SK-N-SH treated with all-trans-retinoic acid at 6 μM for 48 hours (cell line): ENCODE results near the gene POLK.

ENCODE experiments used
- ARNTL ChIP-seq: fragments of 450-650 bp; formaldehyde crosslinking; IDR thresholded peaks from 2 replicates; pipeline ENCODE4 v1.5.0; 2020; ENCODE audit warnings: low read depth, mild to moderate bottlenecking, moderate library complexity, borderline replicate concordance
- BACH2 ChIP-seq: fragments of 250-450 bp; sonication (Bioruptor Pico); IDR thresholded peaks from 2 replicates; pipeline ENCODE4 v1.9.0; 2021; ENCODE audit warnings: mild to moderate bottlenecking, borderline replicate concordance
- ESRRG ChIP-seq: fragments of 250-450 bp; sonication (Bioruptor Pico); IDR thresholded peaks from 2 replicates; pipeline ENCODE4 v1.6.1; 2021; ENCODE audit warnings: mild to moderate bottlenecking
- GLIS3 ChIP-seq: fragments of 250-450 bp; sonication (Bioruptor Pico); IDR thresholded peaks from 2 replicates; pipeline ENCODE4 v1.5.0; 2020; ENCODE audit warnings: mild to moderate bottlenecking, moderate library complexity
- ISL1 ChIP-seq: fragments of 250-450 bp; sonication (Bioruptor Pico); IDR thresholded peaks from 2 replicates; pipeline ENCODE4 v2.1.2; 2022; ENCODE audit warnings: mild to moderate bottlenecking, moderate library complexity
- RARB ChIP-seq: fragments of 250-450 bp; sonication (Bioruptor Pico); IDR thresholded peaks from 2 replicates; pipeline ENCODE4 v1.8.0; 2021; ENCODE audit warnings: mild to moderate bottlenecking, moderate library complexity
- SNAI2 ChIP-seq: fragments of 250-450 bp; sonication (Bioruptor Pico); IDR thresholded peaks from 2 replicates; pipeline ENCODE4 v1.5.0; 2020; ENCODE audit warnings: mild to moderate bottlenecking, moderate library complexity
- TF ChIP-seq, protein P1 (sequence below): fragments of 250-450 bp; sonication (Bioruptor Pico); IDR thresholded peaks from 2 replicates; pipeline ENCODE4 v1.5.1; 2021; ENCODE audit warnings: mild to moderate bottlenecking, moderate library complexity
- TF ChIP-seq, protein P2 (sequence below): fragments of 250-450 bp; sonication (Bioruptor Pico); IDR thresholded peaks from 2 replicates; pipeline ENCODE4 v1.8.0; 2021; ENCODE audit warnings: low read depth, mild to moderate bottlenecking, moderate library complexity, borderline replicate concordance
- TF ChIP-seq, protein P3 (sequence below): fragments of 250-450 bp; sonication (Bioruptor Pico); IDR thresholded peaks from 2 replicates; pipeline ENCODE4 v1.8.0; 2020; ENCODE audit warnings: mild to moderate bottlenecking, moderate library complexity, borderline replicate concordance

DNA sequence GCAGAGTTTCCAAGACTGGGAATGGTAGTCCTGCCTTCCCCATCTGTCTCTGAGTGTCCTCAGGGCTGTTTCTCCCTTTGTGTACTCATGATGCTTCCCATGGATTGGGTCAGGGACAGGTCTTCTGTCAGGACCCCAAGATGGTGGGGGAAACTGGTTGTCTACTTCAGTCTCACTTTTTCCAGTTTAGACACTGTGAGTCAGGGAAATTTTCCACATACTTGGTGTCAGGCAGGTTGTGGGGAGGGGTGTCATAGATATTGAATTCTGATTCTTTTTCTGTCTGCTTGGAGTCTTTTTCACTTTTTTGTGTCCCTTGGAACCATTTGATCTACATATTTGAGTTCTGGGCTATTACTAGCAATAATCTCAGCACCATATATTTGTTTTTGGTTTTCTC is 10.3 kb downstream of the POLK start:
- TF ChIP-seq ISL1 (CRISPR knock-in tag) (no peak), GLIS3 (CRISPR knock-in tag) (no peak), ESRRG (CRISPR knock-in tag) (no peak), RARB (CRISPR knock-in tag) (no peak), BACH2 (CRISPR knock-in tag) (no peak), ARNTL (CRISPR knock-in tag) (no peak), SNAI2 (no peak)
- TF ChIP-seq, protein P1, sequence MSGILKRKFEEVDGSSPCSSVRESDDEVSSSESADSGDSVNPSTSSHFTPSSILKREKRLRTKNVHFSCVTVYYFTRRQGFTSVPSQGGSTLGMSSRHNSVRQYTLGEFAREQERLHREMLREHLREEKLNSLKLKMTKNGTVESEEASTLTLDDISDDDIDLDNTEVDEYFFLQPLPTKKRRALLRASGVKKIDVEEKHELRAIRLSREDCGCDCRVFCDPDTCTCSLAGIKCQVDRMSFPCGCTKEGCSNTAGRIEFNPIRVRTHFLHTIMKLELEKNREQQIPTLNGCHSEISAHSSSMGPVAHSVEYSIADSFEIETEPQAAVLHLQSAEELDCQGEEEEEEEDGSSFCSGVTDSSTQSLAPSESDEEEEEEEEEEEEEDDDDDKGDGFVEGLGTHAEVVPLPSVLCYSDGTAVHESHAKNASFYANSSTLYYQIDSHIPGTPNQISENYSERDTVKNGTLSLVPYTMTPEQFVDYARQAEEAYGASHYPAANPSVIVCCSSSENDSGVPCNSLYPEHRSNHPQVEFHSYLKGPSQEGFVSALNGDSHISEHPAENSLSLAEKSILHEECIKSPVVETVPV (CRISPR knock-in tag) = no peak
- TF ChIP-seq, protein P2, sequence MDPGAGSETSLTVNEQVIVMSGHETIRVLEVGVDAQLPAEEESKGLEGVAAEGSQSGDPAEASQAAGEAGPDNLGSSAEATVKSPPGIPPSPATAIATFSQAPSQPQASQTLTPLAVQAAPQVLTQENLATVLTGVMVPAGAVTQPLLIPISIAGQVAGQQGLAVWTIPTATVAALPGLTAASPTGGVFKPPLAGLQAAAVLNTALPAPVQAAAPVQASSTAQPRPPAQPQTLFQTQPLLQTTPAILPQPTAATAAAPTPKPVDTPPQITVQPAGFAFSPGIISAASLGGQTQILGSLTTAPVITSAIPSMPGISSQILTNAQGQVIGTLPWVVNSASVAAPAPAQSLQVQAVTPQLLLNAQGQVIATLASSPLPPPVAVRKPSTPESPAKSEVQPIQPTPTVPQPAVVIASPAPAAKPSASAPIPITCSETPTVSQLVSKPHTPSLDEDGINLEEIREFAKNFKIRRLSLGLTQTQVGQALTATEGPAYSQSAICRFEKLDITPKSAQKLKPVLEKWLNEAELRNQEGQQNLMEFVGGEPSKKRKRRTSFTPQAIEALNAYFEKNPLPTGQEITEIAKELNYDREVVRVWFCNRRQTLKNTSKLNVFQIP (CRISPR knock-in tag) = no peak
- TF ChIP-seq, protein P3, sequence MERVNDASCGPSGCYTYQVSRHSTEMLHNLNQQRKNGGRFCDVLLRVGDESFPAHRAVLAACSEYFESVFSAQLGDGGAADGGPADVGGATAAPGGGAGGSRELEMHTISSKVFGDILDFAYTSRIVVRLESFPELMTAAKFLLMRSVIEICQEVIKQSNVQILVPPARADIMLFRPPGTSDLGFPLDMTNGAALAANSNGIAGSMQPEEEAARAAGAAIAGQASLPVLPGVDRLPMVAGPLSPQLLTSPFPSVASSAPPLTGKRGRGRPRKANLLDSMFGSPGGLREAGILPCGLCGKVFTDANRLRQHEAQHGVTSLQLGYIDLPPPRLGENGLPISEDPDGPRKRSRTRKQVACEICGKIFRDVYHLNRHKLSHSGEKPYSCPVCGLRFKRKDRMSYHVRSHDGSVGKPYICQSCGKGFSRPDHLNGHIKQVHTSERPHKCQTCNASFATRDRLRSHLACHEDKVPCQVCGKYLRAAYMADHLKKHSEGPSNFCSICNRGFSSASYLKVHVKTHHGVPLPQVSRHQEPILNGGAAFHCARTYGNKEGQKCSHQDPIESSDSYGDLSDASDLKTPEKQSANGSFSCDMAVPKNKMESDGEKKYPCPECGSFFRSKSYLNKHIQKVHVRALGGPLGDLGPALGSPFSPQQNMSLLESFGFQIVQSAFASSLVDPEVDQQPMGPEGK = no peak
